Measurements from ENCODE around the gene GTPBP4.
"Not testable (repeated sequence)": the region's sequence is repeated elsewhere in the genome, so short reads cannot be mapped to it uniquely, and the experiment has no call there.

GTPBP4 gene

DNA sequence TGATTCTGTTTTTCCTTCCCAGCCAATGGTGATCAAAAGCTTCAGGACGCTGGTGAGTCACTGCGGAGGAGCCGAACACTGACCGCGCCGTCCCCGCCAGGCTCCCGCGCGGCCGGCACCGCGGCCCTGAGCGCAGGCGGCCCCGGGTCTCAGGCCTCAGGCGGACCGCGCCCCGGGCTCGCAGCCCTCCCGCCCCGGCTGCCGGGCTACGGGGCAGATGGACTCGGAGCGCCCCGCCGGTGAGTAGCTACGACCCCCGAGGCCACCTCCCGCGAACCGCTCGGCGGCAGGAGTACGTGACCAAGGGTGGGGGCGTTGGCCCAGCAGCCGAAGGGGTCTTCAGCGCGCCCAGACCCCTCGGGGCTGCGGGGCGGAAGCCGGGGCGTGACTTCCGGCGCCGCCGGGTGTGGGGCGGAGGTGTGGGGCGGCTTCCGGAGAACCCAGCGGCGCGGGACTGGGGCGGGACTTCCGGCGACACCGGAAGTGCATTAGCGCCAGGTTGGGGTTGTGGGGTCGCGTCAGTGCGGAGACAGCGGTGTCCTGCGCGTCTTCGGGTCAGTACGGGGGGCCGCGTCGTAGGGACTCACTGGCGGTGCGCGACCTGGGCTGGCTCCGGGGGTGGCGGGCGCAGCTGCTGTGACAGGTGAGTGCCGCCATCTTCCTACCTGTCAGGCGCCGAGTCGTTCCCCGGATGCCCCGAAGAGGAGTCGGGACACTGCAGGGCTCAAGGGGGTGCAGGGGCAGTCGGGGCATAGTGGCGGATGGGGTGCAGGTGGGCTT lies 68.3 kb downstream of the GTPBP4 start, which contains the start of gene WDR37:
TSS of gene WDR37 (plus strand) at position 60 of the 780 bp plus-strand sequence. CDS start 15,771 bp downstream, outside the sequence.
- peak; percentile 77 to 79 for DNase-seq (ENCODE audit: low read depth in 2 of 2, low spot score in 1 of 2)

DNA sequence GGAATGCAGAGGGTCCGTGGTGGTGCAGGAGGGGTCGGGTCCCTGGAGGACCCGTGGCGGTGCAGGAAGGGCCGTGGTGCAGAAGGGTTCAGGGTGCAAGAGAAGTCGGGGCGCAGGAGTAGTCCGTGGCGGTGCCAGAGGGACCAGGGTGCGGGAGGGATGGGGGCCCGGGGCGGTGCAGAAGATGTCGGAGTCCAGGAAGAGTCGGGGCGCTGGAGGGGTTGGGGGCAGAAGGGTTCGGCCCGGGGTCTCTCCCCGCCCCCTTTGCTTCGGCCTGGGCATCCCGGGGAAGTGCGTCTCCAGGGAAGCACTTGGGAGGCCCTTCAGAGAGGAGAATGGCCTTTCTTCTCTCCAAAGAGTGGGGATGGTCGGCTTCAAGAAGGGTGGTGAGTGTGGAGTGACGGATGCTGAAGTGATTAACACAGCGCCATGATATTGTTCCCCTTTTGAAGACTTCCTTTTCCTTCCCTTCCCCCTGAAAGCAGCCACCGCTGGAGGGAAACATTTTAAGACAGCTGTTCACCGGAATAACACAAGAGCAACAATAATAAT lies 68.9 kb downstream of the GTPBP4 start:
- no peak for DNase-seq (ENCODE audit: low read depth in 2 of 2, low spot score in 1 of 2)

DNA sequence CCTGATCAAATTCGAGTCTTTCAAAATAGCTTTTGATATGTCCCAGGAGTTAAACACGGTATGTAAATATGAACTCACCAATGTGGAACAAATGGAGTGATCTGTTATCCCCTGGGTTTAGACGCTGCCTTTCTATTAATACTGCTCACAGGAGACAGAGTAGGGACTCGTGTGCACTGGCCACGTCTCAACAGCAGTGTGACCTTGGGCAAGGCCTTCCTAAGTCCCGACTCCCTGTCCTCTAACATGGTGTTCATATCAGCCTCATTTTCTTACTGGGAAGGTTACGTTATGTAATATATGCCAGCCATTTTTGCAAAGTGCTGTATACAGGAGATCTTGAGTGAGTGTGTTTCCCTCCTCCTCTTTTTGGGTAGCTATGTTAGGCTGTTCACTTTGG lies 69.8 kb downstream of the GTPBP4 start:
- DNase-seq (ENCODE audit: low read depth in 2 of 2, low spot score in 1 of 2): no peak

DNA sequence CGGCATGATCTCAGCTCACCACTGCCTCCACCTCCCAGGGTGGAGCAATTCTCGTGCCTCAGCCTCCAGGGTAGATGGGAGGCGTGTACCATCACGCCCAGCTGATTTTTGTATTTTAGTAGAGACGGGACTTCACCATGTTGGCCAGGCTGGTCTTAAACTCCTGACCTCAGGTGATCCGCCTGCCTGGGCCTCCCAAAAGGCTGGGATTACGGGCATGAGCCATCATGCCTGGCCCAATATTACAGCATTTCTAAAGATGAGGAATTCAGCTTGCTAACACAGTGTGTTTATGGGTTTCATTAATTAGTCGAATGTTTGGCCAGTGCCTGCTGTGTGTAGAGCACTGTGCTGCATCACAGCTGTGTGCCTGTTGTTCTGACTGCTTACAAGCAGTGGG lies 71.7 kb downstream of the GTPBP4 start:
- DNase-seq (ENCODE audit: low read depth in 2 of 2, low spot score in 1 of 2): no peak

DNA sequence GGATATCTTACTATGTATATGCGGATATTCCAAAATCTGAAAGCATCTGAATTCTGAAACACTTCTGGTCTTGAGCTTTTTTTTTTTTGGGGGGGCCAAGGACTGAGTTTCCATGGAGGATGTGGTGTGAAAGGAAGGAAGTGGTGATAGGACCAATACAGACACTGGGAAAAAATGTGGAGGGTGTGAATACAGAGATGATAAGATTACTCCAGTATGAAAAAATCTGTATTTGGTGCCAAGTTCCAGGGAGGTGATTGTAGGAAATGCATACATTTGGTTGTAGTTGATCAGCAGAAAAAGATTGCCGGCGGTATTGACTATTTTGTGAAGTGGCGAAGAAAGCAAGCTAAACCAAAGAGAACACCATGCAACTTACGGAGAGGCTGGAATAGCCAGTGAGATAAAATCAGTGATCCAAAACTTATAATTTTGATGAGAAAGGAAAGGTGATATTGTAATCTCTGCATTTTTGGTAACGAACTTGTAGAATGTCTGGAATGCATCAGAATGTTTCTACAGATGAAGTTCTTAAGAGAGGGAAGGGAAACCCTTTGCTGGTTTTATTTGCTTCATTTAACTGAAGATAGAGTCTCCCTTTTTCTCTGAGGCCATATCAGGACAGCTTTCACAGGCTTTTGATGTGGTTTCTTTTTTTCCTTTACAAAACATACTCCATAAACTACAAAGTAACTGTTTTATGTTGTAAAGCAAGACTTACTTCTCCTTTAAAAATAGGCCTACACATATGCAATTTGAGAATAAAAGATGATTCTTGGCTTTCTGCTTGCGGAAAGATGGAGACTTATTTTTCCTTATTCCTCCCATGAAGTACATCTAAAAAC lies 73.9 kb downstream of the GTPBP4 start:
- no peak for DNase-seq (ENCODE audit: low read depth in 2 of 2, low spot score in 1 of 2)

DNA sequence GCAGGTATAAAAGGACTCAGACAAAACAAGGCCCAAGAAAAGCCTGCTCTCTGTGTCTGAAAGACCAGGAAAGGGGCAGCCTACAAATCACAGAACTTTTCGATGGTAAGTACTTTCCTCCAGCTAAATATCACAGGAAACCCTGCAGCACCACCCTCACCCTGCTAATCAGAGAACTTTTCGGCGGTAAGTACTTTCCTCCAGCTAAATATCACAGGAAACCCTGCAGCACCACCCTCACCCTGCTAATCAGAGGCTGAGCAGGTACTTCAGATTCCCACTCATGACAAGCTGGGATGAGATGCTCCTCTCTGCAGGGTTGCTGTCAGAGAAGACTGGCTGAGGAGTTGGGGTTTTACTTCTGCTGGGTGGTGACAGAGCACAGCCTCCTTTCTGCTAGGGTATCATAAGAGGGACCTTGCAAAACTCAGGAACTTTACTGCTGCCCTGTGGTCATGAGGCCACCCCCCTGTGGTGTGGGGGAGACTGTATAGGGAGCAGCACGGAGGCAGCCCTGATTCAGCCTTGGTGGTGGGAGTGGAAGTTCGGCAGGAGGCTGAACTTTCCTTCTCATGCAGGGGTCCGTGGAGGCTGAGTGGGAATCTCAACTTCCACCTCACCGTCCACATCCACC lies 75.1 kb downstream of the GTPBP4 start:
- no peak for DNase-seq (ENCODE audit: low read depth in 2 of 2, low spot score in 1 of 2)

DNA sequence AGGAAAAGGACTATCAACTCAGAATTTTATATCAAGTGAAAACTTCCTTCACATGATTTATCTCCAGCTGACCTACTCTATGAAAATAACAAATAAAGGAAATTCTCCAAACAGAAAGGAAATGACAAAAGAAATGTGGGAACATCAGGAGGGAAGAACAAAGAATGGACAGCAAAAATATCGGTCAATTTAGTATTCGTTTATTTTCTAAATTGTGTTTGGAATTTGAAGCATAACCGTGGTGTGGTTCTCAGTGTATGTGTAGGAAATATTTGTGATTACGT lies 76.7 kb downstream of the GTPBP4 start:
- no peak for DNase-seq (ENCODE audit: low read depth in 2 of 2, low spot score in 1 of 2)

DNA sequence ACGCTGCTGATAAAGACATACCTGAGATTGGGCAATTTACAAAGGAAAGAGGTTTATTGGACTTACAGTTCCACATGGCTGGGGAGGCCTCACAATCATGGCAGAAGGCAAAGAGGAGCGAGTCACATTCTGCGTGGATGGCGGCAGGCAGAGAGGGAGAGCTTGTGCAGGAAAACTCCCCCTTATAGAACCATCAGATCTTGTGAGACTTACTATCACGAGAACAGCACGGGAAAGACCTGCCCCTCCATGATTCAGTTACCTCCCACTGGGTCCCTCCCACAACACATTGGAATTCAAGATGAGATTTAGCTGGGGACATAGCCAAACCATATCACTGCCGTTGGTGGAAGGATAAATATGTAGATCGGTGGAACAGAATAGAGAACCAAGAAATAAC lies 78.5 kb downstream of the GTPBP4 start:
- not testable (repeated sequence) for DNase-seq (ENCODE audit: low read depth in 2 of 2, low spot score in 1 of 2)

DNA sequence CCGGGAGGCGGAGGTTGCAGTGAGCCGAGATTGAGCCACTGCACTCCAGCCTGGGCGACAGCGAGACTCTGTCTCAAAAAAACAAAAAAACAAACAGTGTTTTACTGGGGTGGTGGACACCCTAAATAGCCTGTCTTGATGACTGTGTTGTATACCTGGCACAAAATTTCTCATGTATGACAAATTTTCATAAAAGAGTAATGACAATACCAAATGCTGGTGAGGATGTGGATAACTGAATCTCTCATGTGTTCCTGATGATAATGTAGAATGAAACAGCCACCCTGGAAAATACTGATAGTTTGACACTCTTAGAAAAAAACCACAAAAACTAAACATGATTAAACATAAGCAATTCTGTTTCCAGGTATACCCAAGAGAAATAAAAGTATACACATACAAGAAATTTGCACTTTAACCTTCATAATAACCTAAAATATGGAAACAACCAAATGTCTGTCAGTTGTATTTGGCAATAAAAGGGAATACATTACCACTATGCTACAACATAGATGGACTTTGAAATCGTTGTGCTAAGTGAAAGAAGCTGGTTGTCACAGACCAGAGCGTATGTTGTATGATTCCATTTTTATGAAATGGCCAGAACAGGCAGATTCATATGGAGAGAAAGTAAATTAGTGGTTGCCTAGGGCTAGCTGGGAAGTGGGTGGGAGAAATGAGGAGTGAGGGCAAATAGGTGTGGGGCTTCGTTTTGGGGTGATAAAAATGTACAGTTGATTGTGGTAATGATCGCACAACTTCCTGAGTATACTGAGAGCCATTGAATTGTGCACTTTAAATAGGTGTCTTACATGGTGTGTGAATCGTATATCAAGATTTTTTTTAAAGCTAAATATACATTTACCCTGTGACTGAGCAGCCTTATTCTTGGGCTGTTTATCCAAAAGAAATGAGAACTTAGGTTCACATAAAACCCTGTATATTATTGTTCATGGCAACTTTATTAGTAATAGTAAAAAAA lies 80.4 kb downstream of the GTPBP4 start:
- DNase-seq (ENCODE audit: low read depth in 2 of 2, low spot score in 1 of 2): no peak
